HG02759 (cell line): ENCODE results near the gene MTREX.

Experiments
- ATAC-seq: cut with Tn5 transposase; IDR thresholded peaks from one replicate; pipeline ENCODE4 v1.9.1; 2021; ENCODE audit warnings: mild to moderate bottlenecking, moderate library complexity; ENCODE audit not compliant: unreplicated experiment

Gene MTREX

GRCh38 chr5:55426455-55426854, 118.7 kb downstream of the MTREX start:
- no peak for ATAC-seq

GRCh38 chr5:55427157-55427556, 119.4 kb downstream of the MTREX start:
- ATAC-seq, result no peak

GRCh38 chr5:55429221-55429612, 121.4 kb downstream of the MTREX start:
- no peak for ATAC-seq

GRCh38 chr5:55429613-55430253, 121.9 kb downstream of the MTREX start:
- ATAC-seq, result no peak

- ATAC-seq, result no peak
Measured at GRCh38 chr5:55432549-55432948, 124.8 kb downstream of the MTREX start.

- no peak for ATAC-seq
Measured at GRCh38 chr5:55437452-55437851, 129.7 kb downstream of the MTREX start.

GRCh38 chr5:55437859-55438206, 130.0 kb downstream of the MTREX start:
- ATAC-seq, result no peak

GRCh38 chr5:55438998-55439397, 131.2 kb downstream of the MTREX start:
- no peak for ATAC-seq

- no peak for ATAC-seq
Measured at GRCh38 chr5:55440188-55440646, 132.4 kb downstream of the MTREX start.

GRCh38 chr5:55441107-55441771, 133.4 kb downstream of the MTREX start:
- no peak for ATAC-seq

- ATAC-seq, result no peak
Measured at GRCh38 chr5:55441954-55442353, 134.2 kb downstream of the MTREX start.

GRCh38 chr5:55445791-55446190, 138.0 kb downstream of the MTREX start:
- no peak for ATAC-seq

- no peak for ATAC-seq
Measured at GRCh38 chr5:55446640-55447351, 139.0 kb downstream of the MTREX start.

GRCh38 chr5:55450050-55450765, 142.4 kb downstream of the MTREX start:
- no peak for ATAC-seq

- ATAC-seq, result no peak
Measured at GRCh38 chr5:55451976-55452375, 144.2 kb downstream of the MTREX start.

GRCh38 chr5:55453211-55453610, 145.4 kb downstream of the MTREX start:
- ATAC-seq, result no peak

GRCh38 chr5:55454282-55454681, 146.5 kb downstream of the MTREX start:
- no peak for ATAC-seq

- no peak for ATAC-seq
Measured at GRCh38 chr5:55456216-55456895, 148.6 kb downstream of the MTREX start.

- ATAC-seq, result no peak
Measured at GRCh38 chr5:55459572-55459971, 151.8 kb downstream of the MTREX start.

- ATAC-seq, result no peak
Measured at GRCh38 chr5:55463613-55464012, 155.8 kb downstream of the MTREX start.
